Gastrocnemius medialis (tissue), 4 donors: ENCODE data around the gene ISL2. TPM values are rescaled to one million over a fixed set of nuclear protein-coding genes. Genes with fewer than 3 reads are reported as not detected.
A peak's percentile ranks its signal among the peaks of the same experiment; 100 is the strongest.

Source experiments
- ATAC-seq, 2 donors: fragments of 150-250 bp; one replicate each; pipeline ENCODE4 v1.9.1; 2016
- DNase-seq, 2 donors: peaks; one replicate each; pipeline ENCODE4 v3.0.0-alpha.2; 2019
- H3K27ac ChIP-seq, 4 donors: fragments of 200-600 bp; sonication (generic); 1 replicate in 1 of 4; 2 replicates in 3 of 4; pipeline ENCODE4 v1.5.1; 2016 to 2018; ENCODE audit warnings: mild to moderate bottlenecking in 2 of 4, moderate library complexity in 1 of 4
- H3K27me3 ChIP-seq, 3 donors: fragments of 200-600 bp; sonication (generic) in 2 of 3; 1 replicate in 1 of 3; 2 replicates in 2 of 3; pipeline versions ENCODE4 v1.5.1 to v1.6.0; 2016 to 2019; ENCODE audit warnings: mild to moderate bottlenecking in 1 of 3, moderate library complexity in 1 of 3
- H3K36me3 ChIP-seq, 2 donors: fragments of 200-600 bp; sonication (generic) in 1 of 2; one replicate each; pipeline ENCODE4 v1.5.1; 2017 to 2018
- H3K4me1 ChIP-seq, 2 donors: fragments of 200-600 bp; sonication (generic) in 1 of 2; one replicate each; pipeline ENCODE4 v1.5.1; 2016 to 2017; ENCODE audit warnings: mild to moderate bottlenecking in 2 of 2
- H3K4me3 ChIP-seq, 4 donors: fragments of 200-600 bp; sonication (generic) in 3 of 4; 1 replicate in 1 of 4; 2 replicates in 3 of 4; pipeline ENCODE4 v1.5.1; 2016 to 2019; ENCODE audit warnings: mild to moderate bottlenecking in 2 of 4
- H3K9me3 ChIP-seq, 3 donors: fragments of 200-600 bp; sonication (generic) in 2 of 3; 1 replicate in 1 of 3; 2 replicates in 2 of 3; pipeline ENCODE4 v1.5.1; 2016 to 2019
- CTCF ChIP-seq, 5 experiments: fragments of 450-650 bp in 3 of 5; fragments of 200-600 bp in 2 of 5; sonication (generic) in 2 of 5; IDR thresholded peaks in 4 of 5; conservative IDR thresholded peaks in 1 of 5; 1 replicate in 4 of 5; 2 replicates in 1 of 5; pipeline ENCODE4 v1.5.1; 2016 to 2019; ENCODE audit warnings: antibody characterized with exemption in 5 of 5, mild to moderate bottlenecking in 3 of 5, moderate library complexity in 3 of 5
- POLR2A ChIP-seq, 2 donors: fragments of 450-650 bp; IDR thresholded peaks; one replicate each; pipeline ENCODE4 v1.6.1; 2017; ENCODE audit warnings: antibody characterized with exemption in 2 of 2, mild to moderate bottlenecking in 2 of 2, moderate library complexity in 2 of 2
- in situ Hi-C, 4 donors: fragments of 200-750 bp; cut with MboI; loops; one replicate each; pipeline versions ENCODE4 v1.15.0 to v1.8.0; 2017; ENCODE audit warnings: low sequenced_read_pairs in 4 of 4
- intact Hi-C: fragments of 100-400 bp; cut with DNase I; formaldehyde crosslinking; loops from one replicate; pipeline ENCODE4 v1.15.1; 2023; ENCODE audit warnings: low total_unique reads
- total RNA-seq, 4 donors: library from RNA; depleted of rRNA; stranded (reverse); fragments of >200 nt; gene quantifications; one replicate each; pipeline versions ENCODE4 v1.1.0 to v1.2.3, GENCODE V29; 2016

ISL2 gene
- total RNA-seq, 4 donors from 2014 or later, result not detected

- ATAC-seq (no peak), DNase-seq (no peak)
- Histone ChIP-seq H3K4me1 (peaks cover 37 to 42% of the 10 kb centered on the region in 2 donors), H3K27me3 (peaks cover 98 to 100% (median 98%) of the 10 kb centered on the region in 3 donors), H3K9me3 (no peaks in the 10 kb centered on the region), H3K4me3 (peak overlapping the region in 2 of 4 donors; percentile 40 to 51), H3K27ac (no peak overlapping the region), H3K36me3 (no peaks in the 10 kb centered on the region)
- intact Hi-C loops, result no loop called here
- TF ChIP-seq POLR2A (IDR thresholded peaks at IDR 0.05) (no peak), CTCF (IDR thresholded peaks at IDR 0.05 in 4 of 5, conservative IDR thresholded peaks at IDR 0.05 in 1 of 5) (no peak)
- in situ Hi-C loops, result loop anchor here in 1 of 4 donors (25.0 kb wide), 1 partner anchor 155 kb away; no protein-coding TSS in a partner anchor
Measured at GRCh38 chr15:76342058-76342381, 5.4 kb downstream of the ISL2 start.

- DNase-seq, result no peak
- Histone ChIP-seq H3K36me3 (no peaks in the 10 kb centered on the region), H3K4me3 (peak overlapping the region in 2 of 4 donors; percentile 4 to 51), H3K27ac (no peak overlapping the region), H3K4me1 (peaks cover 34 to 38% of the 10 kb centered on the region in 2 donors), H3K9me3 (no peaks in the 10 kb centered on the region), H3K27me3 (peaks cover 98 to 100% (median 98%) of the 10 kb centered on the region in 3 donors)
- in situ Hi-C loops (loop anchor here in 1 of 4 donors (25.0 kb wide), 1 partner anchor 155 kb away; no protein-coding TSS in a partner anchor), intact Hi-C loops (no loop called here)
- TF ChIP-seq CTCF (IDR thresholded peaks at IDR 0.05 in 4 of 5, conservative IDR thresholded peaks at IDR 0.05 in 1 of 5) (no peak), POLR2A (IDR thresholded peaks at IDR 0.05) (no peak)
- no peak for ATAC-seq
Measured at GRCh38 chr15:76342382-76343201, 6.0 kb downstream of the ISL2 start.

- Histone ChIP-seq H3K27me3 (peaks cover 98 to 100% (median 98%) of the 10 kb centered on the region in 3 donors), H3K4me3 (no peak overlapping the region), H3K27ac (no peak overlapping the region), H3K9me3 (no peaks in the 10 kb centered on the region), H3K4me1 (peaks cover 34 to 37% of the 10 kb centered on the region in 2 donors), H3K36me3 (no peaks in the 10 kb centered on the region)
- in situ Hi-C loops (loop anchor here in 1 of 4 donors (25.0 kb wide), 1 partner anchor 156 kb away; no protein-coding TSS in a partner anchor), intact Hi-C loops (no loop called here)
- TF ChIP-seq POLR2A (IDR thresholded peaks at IDR 0.05) (no peak), CTCF (IDR thresholded peaks at IDR 0.05 in 4 of 5, conservative IDR thresholded peaks at IDR 0.05 in 1 of 5) (no peak)
- no peak for DNase-seq
- ATAC-seq, result no peak
Measured at GRCh38 chr15:76343313-76343996, 6.9 kb downstream of the ISL2 start.

- Histone ChIP-seq H3K27me3 (peaks cover 83 to 93% (median 93%) of the 10 kb centered on the region in 3 donors), H3K4me1 (peaks cover 29 to 32% of the 10 kb centered on the region in 2 donors), H3K9me3 (no peaks in the 10 kb centered on the region), H3K27ac (no peak overlapping the region), H3K4me3 (no peak overlapping the region), H3K36me3 (peaks cover 0 to 2% of the 10 kb centered on the region in 2 donors)
- intact Hi-C loops, result no loop called here
- in situ Hi-C loops, result loop anchor here in 1 of 4 donors (25.0 kb wide), 1 partner anchor 158 kb away; no protein-coding TSS in a partner anchor
- DNase-seq (no peak), ATAC-seq (no peak)
- TF ChIP-seq CTCF (IDR thresholded peaks at IDR 0.05 in 4 of 5, conservative IDR thresholded peaks at IDR 0.05 in 1 of 5), result no peak
- TF ChIP-seq POLR2A (IDR thresholded peaks at IDR 0.05), result no peak
Measured at GRCh38 chr15:76344893-76345582, 8.5 kb downstream of the ISL2 start.
